DMS 273 treated with DMSO at 0.1 percent for 48 hours (cell line): Measurements from ENCODE around the gene OSBP.

Source experiments
- DNase-seq: peaks from one replicate; lab custom pipeline; 2025; lab: John Stamatoyannopoulos, UW

Gene OSBP

DNA sequence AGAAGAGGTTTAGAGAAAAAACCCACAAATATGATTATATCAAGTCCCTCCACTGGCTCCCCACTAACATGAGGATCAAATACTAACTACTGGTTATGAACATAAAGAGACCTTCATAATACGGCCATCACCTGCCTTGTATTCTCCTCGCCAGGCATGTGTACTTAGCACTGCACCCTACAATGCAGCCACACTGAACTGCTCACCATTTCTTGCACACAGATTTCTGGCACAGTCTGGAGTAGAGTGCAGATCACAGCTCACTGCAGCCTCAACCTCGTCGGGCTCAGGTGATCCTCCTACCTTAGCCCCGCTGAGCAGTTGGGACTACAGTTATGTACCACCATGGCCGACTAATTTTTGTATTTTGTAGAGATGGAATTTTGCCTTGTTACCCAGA, 13.1 kb downstream of the OSBP start:
- no peak for DNase-seq

DNA sequence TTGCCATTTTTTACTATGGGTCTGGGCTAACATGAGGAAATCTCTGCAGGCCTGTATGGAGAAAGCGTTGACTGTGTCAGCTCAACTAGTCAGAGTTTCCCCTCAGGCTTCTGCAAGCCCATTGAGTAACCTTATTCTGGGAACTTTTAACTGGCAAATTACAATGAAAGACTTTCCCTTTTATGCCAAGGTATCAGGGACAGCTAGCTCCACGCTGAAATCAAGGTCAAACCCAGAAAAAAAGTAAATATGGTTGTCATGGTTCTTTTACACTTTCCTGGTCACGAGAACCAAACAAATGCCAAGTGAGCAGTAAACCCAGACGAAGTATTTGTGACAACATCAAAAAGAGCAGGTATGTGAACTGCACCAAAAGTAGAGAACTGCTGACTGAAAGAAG, 13.8 kb downstream of the OSBP start:
- no peak for DNase-seq

DNA sequence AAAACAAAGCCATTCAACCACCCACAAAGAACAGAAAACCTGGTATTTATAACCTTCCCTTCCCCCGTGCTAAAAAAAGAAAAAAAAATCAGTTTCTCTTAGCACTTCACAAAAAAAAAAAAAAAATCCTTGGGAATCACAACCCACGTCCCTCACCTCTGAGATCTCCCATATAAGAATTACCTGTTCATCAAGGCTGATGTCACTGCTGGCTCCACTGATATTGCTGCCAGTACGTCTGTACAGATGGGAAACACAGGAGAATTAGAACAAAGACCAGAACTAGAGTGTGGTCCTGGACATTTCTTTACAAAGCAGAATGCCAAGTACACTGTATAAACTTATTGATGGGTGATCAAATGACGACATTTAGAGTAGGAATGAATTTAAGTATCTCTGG, 14.9 kb downstream of the OSBP start:
- DNase-seq: no peak

DNA sequence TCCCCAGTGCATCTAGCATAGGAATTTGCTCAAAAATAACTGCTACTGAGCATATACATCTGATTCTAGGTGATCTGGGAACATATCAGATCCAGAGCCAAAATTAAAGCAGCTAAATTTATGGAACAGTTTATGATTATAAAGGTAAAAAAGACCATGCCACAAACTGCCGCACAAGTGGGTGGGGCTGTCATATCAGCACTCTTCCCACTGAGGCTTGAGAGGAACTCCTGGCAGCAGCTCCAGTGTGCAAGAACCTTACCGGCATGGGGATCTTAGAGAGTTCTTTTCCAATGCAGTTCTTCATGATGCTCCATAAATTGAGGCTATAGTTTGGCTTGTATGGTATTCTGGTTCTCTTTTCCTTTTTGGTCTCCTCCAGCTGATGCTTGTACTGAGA, 15.3 kb downstream of the OSBP start:
- DNase-seq: no peak

DNA sequence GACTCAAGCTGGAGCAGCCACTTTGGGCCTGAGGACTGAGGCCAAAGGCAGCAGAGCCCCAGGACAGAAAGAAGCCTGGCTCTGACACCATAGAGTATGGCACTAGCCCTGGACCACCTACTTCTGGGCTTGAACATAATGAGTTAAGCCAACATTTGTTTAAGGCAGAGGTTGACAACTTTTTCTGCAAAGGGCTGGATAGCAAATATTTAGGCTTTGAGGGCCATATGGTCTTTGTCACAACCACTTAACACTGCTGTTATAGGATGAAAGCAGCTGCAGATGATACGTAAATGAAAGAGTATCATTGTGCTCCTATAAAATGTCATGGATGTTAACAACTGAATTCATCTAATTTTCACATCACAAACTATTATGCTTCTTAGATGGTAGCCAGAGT, 16.6 kb downstream of the OSBP start:
- no peak for DNase-seq

DNA sequence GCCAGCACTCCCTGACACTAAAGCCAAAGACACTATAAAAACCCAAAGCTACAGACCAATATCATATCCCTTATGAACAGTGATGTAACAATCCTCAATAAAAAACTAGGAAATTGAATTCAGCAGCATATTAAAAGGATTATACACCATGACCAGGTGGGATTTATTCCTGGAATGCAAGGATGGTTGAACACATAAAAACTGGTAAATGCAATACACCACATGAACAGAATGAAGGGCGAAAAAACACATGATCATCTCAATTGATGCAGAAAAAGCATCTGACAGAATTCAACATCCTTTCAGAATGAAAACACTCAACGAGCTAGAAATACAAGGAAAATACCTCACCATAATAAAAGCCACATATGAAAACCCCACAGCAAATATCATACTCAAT, 31.3 kb downstream of the OSBP start:
- no peak for DNase-seq

DNA sequence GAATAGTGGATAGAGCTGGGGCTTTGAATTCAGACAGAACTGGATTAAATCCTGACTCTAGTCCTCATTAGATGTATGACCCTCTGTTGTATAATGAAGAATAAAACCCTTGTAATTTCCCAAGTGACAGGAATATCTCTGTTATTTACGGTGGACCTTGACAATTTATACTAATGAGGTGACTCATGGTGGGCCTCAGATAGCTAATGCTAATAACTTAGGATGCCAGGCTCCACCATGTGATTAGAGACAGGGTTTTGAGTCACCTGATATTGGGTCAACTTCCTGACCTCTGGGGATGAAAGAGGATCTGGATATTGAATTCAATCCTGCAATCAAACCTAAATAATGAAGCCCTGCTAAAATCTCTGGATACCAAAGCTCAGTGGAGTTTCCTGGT, 33.6 kb downstream of the OSBP start:
- no peak for DNase-seq

DNA sequence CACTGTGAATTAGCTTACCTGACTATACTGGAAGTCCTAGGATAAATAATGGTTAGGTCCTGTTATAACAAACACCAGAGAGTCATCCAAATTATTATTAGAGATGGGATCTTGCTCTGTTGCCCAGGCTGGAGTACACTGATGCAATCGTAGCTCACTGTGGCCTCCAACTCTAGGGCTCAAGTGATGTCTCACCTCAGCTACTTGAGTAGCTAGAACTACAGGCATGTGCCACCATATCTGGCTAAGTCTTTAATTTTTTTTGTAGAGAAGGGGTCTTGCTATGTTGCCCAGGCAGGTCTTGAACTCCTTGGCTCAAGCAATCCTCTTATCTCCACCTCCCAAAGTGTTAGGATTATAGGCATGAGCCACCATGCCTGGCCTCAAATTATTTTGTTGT, 37.2 kb downstream of the OSBP start:
- DNase-seq: no peak

DNA sequence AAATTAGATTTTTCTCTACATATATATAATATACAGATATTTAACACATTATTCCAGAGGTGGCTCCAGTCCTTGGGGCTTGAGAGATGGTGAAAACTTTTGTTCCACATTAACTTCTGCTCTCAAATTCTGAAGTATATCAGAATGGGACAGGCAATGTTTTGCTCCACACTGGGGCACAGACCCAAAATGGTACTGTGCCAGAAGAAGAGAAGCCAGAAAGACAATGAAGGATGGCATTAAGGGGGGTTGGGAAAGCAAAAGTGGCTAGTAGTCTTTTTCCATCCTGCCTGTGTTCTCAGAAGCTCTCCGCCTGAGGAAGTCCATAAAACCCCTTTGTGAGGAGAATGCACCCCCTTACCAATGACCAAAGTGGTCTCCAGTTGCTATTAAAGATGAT, 40.1 kb downstream of the OSBP start:
- no peak for DNase-seq

DNA sequence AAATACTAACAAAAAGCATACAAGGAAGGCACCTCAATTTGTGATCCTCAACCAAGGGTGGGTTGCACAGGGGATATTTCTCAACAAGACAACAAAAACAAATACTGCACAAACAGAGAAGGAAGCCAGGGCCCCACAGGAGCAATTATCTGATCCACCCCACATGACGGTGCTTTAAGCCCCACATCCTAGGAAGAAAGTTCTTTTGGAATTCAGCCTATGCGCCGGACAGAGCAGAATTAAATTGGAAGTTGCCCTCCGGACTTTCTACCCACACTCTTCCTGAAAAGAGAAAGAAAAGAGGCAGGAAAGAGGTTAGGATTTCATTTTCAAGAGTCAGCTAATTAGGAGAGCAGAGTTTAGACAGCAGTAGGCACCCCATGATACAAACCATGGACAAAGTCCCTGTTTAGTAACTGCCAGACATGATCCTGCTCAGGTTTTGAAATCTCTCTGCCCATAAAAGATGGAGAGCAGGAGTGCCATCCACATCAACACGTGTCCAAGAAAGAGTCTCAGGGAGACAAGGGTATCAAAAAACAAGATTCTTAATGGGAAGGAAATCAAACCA, 40.6 kb downstream of the OSBP start:
- no peak for DNase-seq

DNA sequence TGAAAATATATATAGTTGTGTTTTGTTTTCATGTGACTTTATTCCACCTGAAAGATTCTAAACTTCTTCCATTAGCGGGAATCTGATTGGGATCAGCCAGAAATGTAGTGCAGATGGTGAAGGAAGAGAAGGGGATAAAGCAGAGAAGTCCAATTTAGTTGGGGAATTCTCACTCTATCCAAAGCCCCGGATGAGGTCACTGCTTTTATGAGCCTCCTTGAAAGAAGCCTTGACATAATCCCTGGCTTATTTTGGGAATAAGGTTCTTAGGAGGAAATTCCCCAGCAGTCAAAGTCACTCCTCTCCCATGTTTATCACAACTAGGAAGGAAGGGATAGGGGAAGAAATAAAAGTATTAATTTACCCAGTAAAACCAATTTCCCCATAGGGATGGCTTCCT, 41.1 kb downstream of the OSBP start:
- no peak for DNase-seq

DNA sequence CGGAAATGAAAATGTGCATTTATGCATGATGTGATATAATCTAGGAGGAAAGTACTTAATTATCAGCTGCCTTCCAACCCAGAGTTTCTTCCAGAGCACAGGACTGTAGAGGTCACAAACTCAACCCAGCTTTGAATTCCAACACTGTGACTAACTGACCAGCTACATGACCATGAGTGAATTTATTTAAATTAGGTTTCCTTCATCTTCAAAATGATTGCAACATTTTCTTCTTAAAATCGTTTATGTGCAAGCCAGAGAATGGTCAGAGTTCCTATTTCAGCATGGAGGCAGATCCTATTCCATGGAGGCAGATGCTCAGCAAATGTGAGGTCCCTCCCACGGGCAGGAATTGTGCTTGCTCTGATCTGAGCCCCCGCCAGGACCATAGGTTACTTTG, 42.4 kb downstream of the OSBP start:
- no peak for DNase-seq

DNA sequence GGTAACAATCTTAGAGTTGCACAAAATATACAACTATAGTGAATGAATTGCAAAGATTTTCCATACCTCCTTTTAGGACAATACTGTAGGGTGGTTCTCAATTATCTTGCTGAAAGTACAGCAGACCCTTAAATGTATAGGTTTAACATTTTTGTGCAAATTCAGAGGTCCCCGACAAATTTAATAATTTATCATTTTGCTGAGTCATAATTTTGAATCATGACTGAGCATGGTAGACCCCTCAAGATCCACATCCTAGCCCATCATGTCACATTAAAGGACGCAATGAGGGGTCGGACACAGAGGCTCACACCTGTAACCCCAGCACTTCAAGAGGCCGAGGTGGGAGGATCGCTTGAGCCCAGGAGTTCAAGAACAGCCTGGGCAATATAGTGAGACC, 43.5 kb downstream of the OSBP start:
- DNase-seq: no peak

DNA sequence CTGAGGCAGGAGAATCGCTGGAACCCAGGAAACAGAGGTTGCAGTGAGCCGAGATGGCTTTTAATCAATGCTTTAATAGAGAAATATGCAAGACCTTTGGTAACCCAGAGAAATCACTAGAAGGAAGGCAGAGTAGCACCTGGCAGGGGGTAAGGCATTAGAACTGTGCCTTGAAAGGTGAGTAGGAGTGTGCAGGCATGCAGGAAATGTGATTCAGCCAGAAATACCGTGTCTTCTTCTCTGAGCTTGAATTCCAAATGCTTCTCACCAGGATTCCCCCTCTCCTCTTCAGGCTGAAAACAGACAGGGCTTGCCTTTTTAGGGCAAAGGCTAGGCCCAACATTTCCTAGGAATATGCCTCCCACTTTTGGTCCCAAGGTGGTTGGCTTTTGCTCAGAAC, 53.3 kb downstream of the OSBP start:
- no peak for DNase-seq

DNA sequence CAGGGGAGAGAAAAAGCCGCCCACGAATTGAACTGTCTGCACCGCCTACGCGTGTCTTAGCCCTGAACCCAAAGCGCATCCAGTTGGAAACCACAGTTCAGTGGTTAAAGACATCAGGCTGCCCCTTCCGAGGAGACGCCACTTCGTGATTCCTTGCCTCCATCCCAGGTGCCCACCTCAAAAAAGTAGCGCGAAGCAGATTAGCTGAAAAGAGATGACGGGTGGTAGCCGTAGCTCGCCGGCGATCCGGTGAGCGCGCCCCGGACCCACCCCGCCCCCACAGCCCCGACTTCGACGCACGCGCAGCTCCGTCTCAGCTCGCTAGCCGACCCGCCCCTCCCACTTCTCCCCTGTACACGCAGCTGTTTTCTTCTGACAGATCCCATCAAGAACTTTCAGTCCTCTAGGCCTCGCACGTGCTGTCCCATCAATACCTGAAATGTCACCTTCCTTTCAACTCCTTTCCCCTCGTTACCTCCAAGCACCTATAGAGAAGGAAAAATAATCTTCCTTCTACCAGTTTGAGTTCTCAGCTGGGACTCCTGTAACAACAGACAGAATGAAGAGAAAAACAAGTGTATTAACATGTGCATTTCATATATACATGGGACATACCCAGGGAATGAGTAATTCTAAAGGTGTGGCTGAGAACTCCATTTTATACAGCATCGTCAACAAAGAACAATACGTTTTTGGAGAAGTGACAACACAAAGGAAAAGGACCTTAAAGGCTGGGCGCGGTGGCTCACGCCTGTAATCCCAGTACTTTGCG, 54.7 kb downstream of the OSBP start:
- peak; percentile 40 for DNase-seq

DNA sequence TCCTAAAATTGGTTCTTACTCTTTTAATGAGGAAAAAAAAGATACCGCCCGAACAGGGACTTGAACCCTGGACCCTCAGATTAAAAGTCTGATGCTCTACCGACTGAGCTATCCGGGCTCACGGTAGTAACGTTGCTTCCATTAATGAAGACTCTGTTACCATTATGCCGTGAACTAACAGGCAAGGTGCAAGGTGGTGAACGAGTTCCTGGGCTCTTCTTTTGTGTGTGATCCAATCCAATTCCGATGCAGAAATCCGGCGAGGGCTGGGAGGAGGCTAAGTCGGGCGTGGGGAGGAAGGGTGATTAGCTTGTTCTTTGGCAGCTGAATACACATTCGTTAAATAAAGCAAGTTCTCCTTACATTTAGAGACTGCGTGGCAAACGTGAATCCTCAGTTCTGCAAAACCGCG, 55.3 kb downstream of the OSBP start:
- peak; percentile 40 for DNase-seq

DNA sequence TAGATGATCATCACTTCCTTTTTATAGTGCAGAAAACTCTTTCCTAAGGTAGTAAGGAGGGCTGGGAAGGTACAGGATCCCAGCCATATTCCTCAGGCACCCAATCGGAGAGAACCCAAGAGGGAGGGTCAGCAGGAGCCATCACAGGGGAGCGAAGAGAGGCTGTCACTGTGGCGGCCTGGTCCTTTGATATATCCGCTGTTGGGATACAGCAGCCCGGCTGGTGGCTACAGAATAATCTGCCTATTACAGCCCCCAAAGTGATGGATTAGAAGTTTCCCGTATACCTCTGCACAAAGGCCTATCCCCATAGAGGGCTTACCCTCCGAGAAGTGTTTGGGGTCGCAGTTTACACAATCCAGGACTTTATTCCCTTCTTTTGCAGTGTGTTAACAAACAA, 55.7 kb downstream of the OSBP start:
- DNase-seq: no peak

DNA sequence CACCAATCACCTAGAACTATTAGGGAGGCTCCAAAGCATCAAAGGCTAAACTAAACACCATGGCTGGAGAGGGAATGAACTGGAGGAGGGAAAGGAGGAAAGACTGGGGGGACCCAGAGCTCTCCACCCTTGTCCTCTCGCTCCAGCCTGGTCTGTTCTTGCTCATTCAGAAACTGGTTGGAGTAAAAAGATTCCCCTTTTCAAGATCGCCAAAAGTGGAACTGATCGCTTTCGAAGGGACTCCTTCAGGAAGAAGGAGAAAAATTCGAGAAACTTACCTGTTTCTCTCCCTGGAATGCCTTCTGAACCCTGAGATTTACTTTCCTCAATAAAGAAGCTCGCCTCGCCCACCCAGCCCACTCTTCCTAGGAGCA, 57.3 kb downstream of the OSBP start:
- DNase-seq: no peak

DNA sequence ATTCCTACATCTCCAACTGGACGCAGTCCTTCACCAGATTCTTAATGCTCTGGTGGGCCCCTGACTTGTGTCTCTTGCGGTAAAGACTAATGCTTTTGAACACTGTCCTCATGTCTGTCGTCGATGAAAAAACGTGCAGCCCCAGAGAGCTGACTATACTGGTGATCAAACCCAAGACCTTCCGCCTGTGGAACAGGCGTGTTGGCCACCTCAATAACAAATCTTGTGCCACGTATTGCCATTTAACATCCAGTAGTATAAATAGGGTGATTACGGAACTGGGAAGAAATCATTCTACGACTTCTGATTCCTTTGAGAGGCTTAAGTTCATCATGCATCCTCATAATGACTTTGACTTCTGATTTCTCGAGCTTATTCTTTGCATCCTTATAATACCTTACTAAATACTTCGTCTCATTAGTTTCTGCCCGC, 58.6 kb downstream of the OSBP start:
- DNase-seq: no peak

DNA sequence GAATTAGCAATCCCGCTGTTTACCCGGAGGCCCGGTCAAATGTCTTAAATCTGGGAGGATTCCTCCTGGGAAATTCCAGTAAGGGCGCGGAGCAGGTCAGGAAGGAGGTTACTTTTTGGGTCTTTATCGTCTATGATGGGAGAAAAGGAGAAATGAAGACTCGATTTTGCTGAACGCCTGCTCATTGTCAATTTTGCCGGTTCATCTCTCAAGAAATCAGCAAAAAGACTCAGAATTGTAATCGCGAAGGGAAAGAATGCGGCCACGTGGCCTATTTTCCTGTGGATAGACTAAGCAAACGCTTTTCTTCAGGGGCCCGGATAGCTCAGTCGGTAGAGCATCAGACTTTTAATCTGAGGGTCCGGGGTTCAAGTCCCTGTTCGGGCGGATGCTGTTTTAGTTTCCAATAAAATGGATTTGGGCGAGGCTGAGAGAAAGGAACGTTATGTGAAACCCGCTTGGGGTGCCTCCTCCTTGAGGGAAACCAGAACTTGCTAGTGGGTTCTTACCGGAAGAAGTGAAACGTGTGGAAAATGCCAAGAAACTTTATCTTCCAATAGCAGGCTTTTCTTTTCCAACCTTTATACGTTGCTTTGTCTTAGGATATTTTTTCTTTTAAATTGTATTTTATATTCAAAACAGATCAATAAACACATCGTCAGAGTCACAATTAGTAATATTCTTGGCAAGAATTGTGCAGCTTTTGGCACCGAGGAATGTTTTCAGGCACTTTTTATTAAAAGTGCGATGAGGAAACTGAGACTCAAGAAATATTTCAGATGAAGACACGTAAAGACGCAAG, 59.3 kb downstream of the OSBP start:
- DNase-seq: peak; percentile 71

DNA sequence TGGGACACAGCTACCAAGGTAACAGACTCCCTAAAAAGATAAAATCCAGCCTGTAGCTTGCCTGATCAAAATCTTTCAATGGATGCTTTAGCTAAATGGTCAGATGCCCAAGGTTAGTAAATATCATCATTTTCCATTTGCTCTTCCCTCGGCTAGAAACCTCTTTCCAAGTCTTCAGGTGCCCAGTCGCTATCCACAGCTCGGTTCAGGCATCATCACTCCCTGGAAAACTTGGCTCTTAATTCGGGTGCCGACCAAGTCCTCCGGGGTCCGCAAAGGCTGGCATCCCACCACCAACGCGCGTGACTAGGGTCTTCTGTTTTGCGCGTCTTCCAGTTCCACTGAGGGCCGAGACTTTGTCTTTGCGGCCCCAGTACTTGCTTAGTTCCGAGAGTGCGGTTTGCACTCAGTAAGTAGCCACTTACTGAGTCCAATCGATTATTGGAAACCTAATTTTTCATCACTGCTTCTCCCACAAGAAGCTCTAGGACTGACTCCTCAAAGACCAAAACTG, 59.9 kb downstream of the OSBP start:
- no peak for DNase-seq

DNA sequence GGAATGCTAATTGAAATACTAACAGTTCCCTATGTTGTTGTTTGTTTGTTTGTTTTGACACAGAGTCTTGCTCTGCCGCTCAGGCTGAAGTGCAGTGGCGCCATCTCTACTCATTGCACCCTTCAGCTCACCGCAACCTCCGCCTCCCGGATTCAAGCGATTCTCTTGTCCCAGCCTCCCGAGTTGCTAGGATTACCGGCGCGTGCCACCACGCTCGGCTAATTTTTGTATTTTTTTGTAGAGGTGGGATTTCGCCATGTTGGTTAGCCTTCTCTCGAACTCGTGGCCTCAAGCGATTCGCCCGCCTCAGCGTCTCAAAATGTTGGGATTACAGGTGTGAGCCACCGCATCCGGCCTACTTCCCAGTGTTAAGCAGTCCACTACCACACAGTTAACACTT, 62.3 kb downstream of the OSBP start:
- DNase-seq: no peak

DNA sequence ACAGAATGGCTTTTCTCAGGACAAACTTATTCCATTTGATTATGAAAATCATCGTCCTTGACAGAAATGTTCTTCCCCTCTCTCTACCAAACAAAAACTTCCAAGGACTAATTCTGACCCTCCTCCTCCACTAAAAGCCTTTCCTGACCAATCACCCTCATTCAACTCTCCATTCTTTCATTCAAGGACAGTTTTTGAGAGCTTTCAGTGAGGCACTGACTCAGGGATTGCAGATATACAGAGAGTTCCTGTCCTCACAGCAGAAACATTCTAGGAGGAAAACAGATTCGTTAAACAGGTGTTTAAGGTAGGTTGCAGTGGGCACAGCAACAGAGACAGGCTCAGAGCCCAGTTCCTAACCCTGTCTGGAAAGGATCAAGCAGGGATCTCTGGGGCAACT, 62.7 kb downstream of the OSBP start:
- DNase-seq: no peak
